HepG2 (cell line): ENCODE results near the gene SRRT. TPM values are rescaled to one million over a fixed set of nuclear protein-coding genes. Genes with fewer than 3 reads are reported as not detected.

ENCODE experiments used
- BCL6 ChIP-seq: IDR thresholded peaks from 2 replicates; pipeline ENCODE4 v1.6.1; 2016; ENCODE audit warnings: missing genetic modification reagents, missing compliant biosample characterization
- CENPT ChIP-seq: sonication (generic); formaldehyde crosslinking; IDR thresholded peaks from 2 replicates; pipeline ENCODE4 v1.8.0; 2022; ENCODE audit warnings: low read depth, mild to moderate bottlenecking, moderate library complexity, missing genetic modification reagents
- KLF15 ChIP-seq: sonication (generic); formaldehyde crosslinking; IDR thresholded peaks from 2 replicates; pipeline ENCODE4 v1.8.1; 2023; ENCODE audit warnings: borderline replicate concordance, mild to moderate bottlenecking, inconsistent platforms, missing genetic modification reagents, mixed read lengths
- LCORL ChIP-seq, 2 experiments: fragments of 450-650 bp in 1 of 2; sonication (generic) in 1 of 2; formaldehyde crosslinking in 1 of 2; IDR thresholded peaks; 2 replicates each; pipeline versions ENCODE4 v1.5.0 to v1.6.1; 2017 to 2020; ENCODE audit warnings: antibody characterized with exemption in 1 of 2, missing genetic modification reagents in 1 of 2
- MIER3 ChIP-seq: IDR thresholded peaks from 2 replicates; pipeline ENCODE4 v1.6.1; 2016; ENCODE audit warnings: missing compliant biosample characterization, borderline replicate concordance
- NR3C1 ChIP-seq: sonication (generic); formaldehyde crosslinking; IDR thresholded peaks from 2 replicates; pipeline ENCODE4 v1.4.0; 2020; ENCODE audit warnings: missing genetic modification reagents
- RBM39 ChIP-seq: fragments of 200-400 bp; formaldehyde crosslinking; IDR thresholded peaks from one replicate; pipeline ENCODE4 v1.6.1; 2018; ENCODE audit warnings: antibody characterized with exemption, mild to moderate bottlenecking, low read depth, low read length; ENCODE audit not compliant: poor library complexity, severe bottlenecking
- ZNF563 ChIP-seq: sonication (generic); formaldehyde crosslinking; IDR thresholded peaks from 2 replicates; pipeline ENCODE4 v1.8.0; 2022; ENCODE audit warnings: mild to moderate bottlenecking, moderate library complexity, missing genetic modification reagents
- ZNF652 ChIP-seq: IDR thresholded peaks from 2 replicates; pipeline ENCODE4 v1.6.1; 2016; ENCODE audit warnings: low read depth, borderline replicate concordance
- polyA plus RNA-seq, 8 experiments: library from polyadenylated mRNA; depleted of rRNA in 3 of 8; stranded (reverse) in 7 of 8; unstranded in 1 of 8; fragments of >200 nt; fragmentation: Illumina TruSeq in 4 of 8; extraction: Trizol in 4 of 8; gene quantifications; 2 replicates each; pipeline versions ENCODE4 v1.2.1 to v1.2.3, GENCODE V29; 2011 to 2016; ENCODE audit warnings: low read depth in 4 of 8, missing spikeins in 1 of 8, mixed read lengths in 1 of 8; ENCODE audit not compliant: insufficient read depth in 1 of 8
- total RNA-seq, 5 experiments: library from RNA; depleted of rRNA; stranded (reverse); fragments of >200 nt; fragmentation: Illumina TruSeq; extraction: Trizol; gene quantifications; 2 replicates each; pipeline ENCODE4 v1.2.3, GENCODE V29; 2016; ENCODE audit warnings: low read depth in 1 of 5
- TF ChIP-seq, protein P1 (sequence below), 2 experiments: fragments of 450-650 bp in 1 of 2; sonication (generic) in 1 of 2; formaldehyde crosslinking in 1 of 2; IDR thresholded peaks; 2 replicates each; pipeline versions ENCODE4 v1.6.1 to v1.8.0; 2016 to 2022; ENCODE audit warnings: antibody characterized with exemption in 1 of 2, mild to moderate bottlenecking in 1 of 2, missing genetic modification reagents in 1 of 2
- TF ChIP-seq, protein P2 (sequence below): sonication (generic); formaldehyde crosslinking; IDR thresholded peaks from 2 replicates; pipeline ENCODE4 v1.5.1; 2020; ENCODE audit warnings: mild to moderate bottlenecking, moderate library complexity, missing genetic modification reagents
- TF ChIP-seq, protein P3 (sequence below): sonication (generic); formaldehyde crosslinking; IDR thresholded peaks from 2 replicates; pipeline ENCODE4 v1.5.1; 2020; ENCODE audit warnings: missing genetic modification reagents, mild to moderate bottlenecking, borderline replicate concordance
- TF ChIP-seq, protein P4 (sequence below): sonication (generic); formaldehyde crosslinking; IDR thresholded peaks from 2 replicates; pipeline ENCODE4 v1.5.0; 2020; ENCODE audit warnings: missing genetic modification reagents, mild to moderate bottlenecking, borderline replicate concordance

The SRRT gene
- total and polyA plus RNA-seq, 2 of the 13 experiments (the other 11 are each of a cell fraction or from before 2014, with no cell fraction given): 26.2 to 106 TPM

DNA sequence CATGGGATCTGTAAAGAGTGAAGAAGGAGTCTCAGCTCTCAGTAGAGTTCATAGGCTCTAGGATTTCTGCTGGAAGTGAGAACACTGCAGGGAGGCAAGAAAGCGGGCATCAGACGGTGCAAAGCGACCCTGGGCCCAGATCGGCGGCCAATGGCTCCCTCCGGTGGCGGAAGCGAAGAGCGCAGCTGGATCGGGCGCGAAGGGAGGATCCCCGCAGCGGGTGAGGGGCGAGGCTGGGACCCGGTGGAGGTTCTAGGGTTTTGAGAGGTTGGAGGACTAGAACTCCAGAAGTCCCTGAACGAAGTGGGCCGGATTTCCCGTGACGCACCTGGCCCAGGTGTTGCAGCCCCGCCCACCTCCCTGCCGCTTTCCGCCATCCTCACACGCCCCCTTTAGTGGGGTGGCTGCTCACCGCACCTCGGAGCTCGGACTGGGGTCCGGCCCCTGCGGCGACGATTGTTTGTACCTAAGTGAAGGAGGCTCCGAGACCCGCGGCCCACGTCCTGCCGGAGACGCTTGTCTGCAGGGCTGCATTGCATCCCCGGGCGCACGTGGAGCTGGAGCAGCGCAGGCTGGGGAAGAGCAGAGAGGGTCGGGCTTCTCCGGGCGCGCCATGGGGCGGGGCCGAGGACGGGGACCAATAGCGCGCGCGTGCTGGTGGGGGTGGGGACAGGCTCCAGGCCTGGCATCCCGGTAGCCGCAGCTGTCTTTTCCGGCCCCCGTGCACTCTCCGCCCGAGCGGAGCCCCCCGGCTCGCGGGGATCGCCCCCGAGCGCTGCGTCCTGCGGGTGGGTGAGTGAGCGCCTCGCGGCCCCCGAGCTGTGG, 22.6 kb upstream of the SRRT start, which contains the start of gene SLC12A9 (continued):
- TF ChIP-seq, protein P1, sequence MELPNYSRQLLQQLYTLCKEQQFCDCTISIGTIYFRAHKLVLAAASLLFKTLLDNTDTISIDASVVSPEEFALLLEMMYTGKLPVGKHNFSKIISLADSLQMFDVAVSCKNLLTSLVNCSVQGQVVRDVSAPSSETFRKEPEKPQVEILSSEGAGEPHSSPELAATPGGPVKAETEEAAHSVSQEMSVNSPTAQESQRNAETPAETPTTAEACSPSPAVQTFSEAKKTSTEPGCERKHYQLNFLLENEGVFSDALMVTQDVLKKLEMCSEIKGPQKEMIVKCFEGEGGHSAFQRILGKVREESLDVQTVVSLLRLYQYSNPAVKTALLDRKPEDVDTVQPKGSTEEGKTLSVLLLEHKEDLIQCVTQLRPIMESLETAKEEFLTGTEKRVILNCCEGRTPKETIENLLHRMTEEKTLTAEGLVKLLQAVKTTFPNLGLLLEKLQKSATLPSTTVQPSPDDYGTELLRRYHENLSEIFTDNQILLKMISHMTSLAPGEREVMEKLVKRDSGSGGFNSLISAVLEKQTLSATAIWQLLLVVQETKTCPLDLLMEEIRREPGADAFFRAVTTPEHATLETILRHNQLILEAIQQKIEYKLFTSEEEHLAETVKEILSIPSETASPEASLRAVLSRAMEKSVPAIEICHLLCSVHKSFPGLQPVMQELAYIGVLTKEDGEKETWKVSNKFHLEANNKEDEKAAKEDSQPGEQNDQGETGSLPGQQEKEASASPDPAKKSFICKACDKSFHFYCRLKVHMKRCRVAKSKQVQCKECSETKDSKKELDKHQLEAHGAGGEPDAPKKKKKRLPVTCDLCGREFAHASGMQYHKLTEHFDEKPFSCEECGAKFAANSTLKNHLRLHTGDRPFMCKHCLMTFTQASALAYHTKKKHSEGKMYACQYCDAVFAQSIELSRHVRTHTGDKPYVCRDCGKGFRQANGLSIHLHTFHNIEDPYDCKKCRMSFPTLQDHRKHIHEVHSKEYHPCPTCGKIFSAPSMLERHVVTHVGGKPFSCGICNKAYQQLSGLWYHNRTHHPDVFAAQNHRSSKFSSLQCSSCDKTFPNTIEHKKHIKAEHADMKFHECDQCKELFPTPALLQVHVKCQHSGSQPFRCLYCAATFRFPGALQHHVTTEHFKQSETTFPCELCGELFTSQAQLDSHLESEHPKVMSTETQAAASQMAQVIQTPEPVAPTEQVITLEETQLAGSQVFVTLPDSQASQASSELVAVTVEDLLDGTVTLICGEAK (IDR thresholded peaks at IDR 0.05): no peak
- TF ChIP-seq, protein P1 (CRISPR knock-in tag; IDR thresholded peaks at IDR 0.05): no peak
- TF ChIP-seq CENPT (no peak), ZNF563 (CRISPR knock-in tag) (0 out of 2 replicates have a peak, but pooled peaks have one; percentile 17), MIER3 (CRISPR knock-in tag) (no peak; the same call in 1 of the 2 replicates), KLF15 (CRISPR knock-in tag) (0 out of 2 replicates have a peak, but pooled peaks have one; percentile 47), ZNF652 (CRISPR knock-in tag) (no peak), BCL6 (CRISPR knock-in tag) (no peak), LCORL (IDR thresholded peaks at IDR 0.05) (no peak), LCORL (CRISPR knock-in tag; IDR thresholded peaks at IDR 0.05) (peak; percentile 45; the same call in 1 of the 2 replicates), RBM39 (no peak), NR3C1 (CRISPR knock-in tag) (no peak)
- TF ChIP-seq, protein P2, sequence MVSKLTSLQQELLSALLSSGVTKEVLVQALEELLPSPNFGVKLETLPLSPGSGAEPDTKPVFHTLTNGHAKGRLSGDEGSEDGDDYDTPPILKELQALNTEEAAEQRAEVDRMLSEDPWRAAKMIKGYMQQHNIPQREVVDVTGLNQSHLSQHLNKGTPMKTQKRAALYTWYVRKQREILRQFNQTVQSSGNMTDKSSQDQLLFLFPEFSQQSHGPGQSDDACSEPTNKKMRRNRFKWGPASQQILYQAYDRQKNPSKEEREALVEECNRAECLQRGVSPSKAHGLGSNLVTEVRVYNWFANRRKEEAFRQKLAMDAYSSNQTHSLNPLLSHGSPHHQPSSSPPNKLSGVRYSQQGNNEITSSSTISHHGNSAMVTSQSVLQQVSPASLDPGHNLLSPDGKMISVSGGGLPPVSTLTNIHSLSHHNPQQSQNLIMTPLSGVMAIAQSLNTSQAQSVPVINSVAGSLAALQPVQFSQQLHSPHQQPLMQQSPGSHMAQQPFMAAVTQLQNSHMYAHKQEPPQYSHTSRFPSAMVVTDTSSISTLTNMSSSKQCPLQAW (CRISPR knock-in tag): peak; percentile 78
- TF ChIP-seq, protein P3, sequence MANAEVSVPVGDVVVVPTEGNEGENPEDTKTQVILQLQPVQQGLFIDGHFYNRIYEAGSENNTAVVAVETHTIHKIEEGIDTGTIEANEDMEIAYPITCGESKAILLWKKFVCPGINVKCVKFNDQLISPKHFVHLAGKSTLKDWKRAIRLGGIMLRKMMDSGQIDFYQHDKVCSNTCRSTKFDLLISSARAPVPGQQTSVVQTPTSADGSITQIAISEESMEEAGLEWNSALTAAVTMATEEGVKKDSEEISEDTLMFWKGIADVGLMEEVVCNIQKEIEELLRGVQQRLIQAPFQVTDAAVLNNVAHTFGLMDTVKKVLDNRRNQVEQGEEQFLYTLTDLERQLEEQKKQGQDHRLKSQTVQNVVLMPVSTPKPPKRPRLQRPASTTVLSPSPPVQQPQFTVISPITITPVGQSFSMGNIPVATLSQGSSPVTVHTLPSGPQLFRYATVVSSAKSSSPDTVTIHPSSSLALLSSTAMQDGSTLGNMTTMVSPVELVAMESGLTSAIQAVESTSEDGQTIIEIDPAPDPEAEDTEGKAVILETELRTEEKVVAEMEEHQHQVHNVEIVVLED (CRISPR knock-in tag): no peak; the same call in 1 of the 2 replicates
- TF ChIP-seq, protein P4, sequence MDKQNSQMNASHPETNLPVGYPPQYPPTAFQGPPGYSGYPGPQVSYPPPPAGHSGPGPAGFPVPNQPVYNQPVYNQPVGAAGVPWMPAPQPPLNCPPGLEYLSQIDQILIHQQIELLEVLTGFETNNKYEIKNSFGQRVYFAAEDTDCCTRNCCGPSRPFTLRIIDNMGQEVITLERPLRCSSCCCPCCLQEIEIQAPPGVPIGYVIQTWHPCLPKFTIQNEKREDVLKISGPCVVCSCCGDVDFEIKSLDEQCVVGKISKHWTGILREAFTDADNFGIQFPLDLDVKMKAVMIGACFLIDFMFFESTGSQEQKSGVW (CRISPR knock-in tag): no peak
